H1 (cell line): ENCODE data around the gene LLPH. TPM values are rescaled to one million over a fixed set of nuclear protein-coding genes. Genes with fewer than 3 reads are reported as not detected.

Experiments used
- CTCF ChIA-PET: fragments of 300-600 bp; sonication (Branson Sonifier 250); formaldehyde crosslinking; loops from one replicate; lab custom pipeline; 2021; ENCODE audit not compliant: partially characterized antibody; lab: Charles Lee
- POLR2A ChIA-PET: fragments of 300-600 bp; sonication (Branson Sonifier 250); formaldehyde crosslinking; loops from one replicate; lab custom pipeline; 2021; ENCODE audit warnings: inconsistent platforms; ENCODE audit not compliant: partially characterized antibody; lab: Charles Lee
- DNase-seq, 2 experiments: peaks; one replicate each; pipeline versions ENCODE4 v3.0.0 to v3.0.0-alpha.2; 2010 to 2022; ENCODE audit warnings: low spot score in 2 of 2, low read depth in 1 of 2, mixed read lengths in 1 of 2
- FAIRE-seq: peaks from 2 replicates; lab custom pipeline; 2011; peaks lifted over from hg19 to GRCh38; lab: Jason Lieb, UNC
- H2AFZ ChIP-seq: 2 replicates; pipeline ENCODE4 v1.8.1; 2012; ENCODE audit warnings: low read length, inconsistent platforms
- H2AK5ac ChIP-seq: 2 replicates; pipeline ENCODE4 v1.6.1; 2013; ENCODE audit warnings: low read depth, low read length
- H2BK120ac ChIP-seq: replicated peaks from 2 replicates; pipeline ENCODE3; 2013; ENCODE audit warnings: low read depth, low read length, inconsistent platforms
- H2BK12ac ChIP-seq: 2 replicates; pipeline ENCODE4 v1.6.1; 2013; ENCODE audit warnings: low read depth, low read length
- H2BK15ac ChIP-seq: 2 replicates; pipeline ENCODE4 v1.6.1; 2013; ENCODE audit warnings: low read length
- H2BK20ac ChIP-seq: 2 replicates; pipeline ENCODE4 v1.6.1; 2013; ENCODE audit warnings: low read length
- H2BK5ac ChIP-seq: 2 replicates; pipeline ENCODE4 v1.6.1; 2013; ENCODE audit warnings: low read depth, low read length
- H3K14ac ChIP-seq: 2 replicates; pipeline ENCODE4 v1.6.1; 2013; ENCODE audit warnings: inconsistent platforms; ENCODE audit not compliant: insufficient read length
- H3K18ac ChIP-seq: 2 replicates; pipeline ENCODE4 v1.6.1; 2013; ENCODE audit warnings: low read length; ENCODE audit errors: extremely low read depth
- H3K23ac ChIP-seq: 2 replicates; pipeline ENCODE4 v1.6.1; 2013; ENCODE audit warnings: inconsistent platforms; ENCODE audit not compliant: insufficient read length
- H3K23me2 ChIP-seq: 2 replicates; pipeline ENCODE4 v1.6.1; 2013; ENCODE audit warnings: low read depth, low read length
- H3K27ac ChIP-seq: 2 replicates; pipeline ENCODE4 v1.6.1; 2011; ENCODE audit warnings: low read depth, low read length, inconsistent platforms
- H3K27me3 ChIP-seq, 4 experiments: replicated peaks in 1 of 4; 1 replicate in 1 of 4; 2 replicates in 3 of 4; pipeline versions ENCODE4 v1.6.1 to v1.8.1; 2011 to 2013; ENCODE audit warnings: low read length in 3 of 4, mild to moderate bottlenecking in 3 of 4, inconsistent platforms in 2 of 4, mixed read lengths in 2 of 4, moderate library complexity in 1 of 4; ENCODE audit not compliant: control insufficient read depth in 3 of 4, insufficient read depth in 3 of 4; ENCODE audit errors: extremely low read depth in 1 of 4
- H3K36me3 ChIP-seq, 4 experiments: 2 replicates each; pipeline versions ENCODE4 v1.6.1 to v1.8.1; 2011 to 2013; ENCODE audit warnings: mild to moderate bottlenecking in 4 of 4, low read length in 3 of 4, moderate library complexity in 2 of 4, control low read depth in 1 of 4, inconsistent platforms in 1 of 4; ENCODE audit not compliant: insufficient read depth in 4 of 4, control insufficient read depth in 2 of 4
- H3K4ac ChIP-seq: replicated peaks from 2 replicates; pipeline ENCODE3; 2013; ENCODE audit warnings: low read length, low read depth, mixed read lengths, inconsistent platforms; ENCODE audit not compliant: insufficient read length
- H3K4me1 ChIP-seq, 4 experiments: replicated peaks in 1 of 4; 1 replicate in 1 of 4; 2 replicates in 3 of 4; pipeline versions ENCODE4 v1.6.1 to v1.8.1; 2011 to 2013; ENCODE audit warnings: low read length in 3 of 4, inconsistent platforms in 2 of 4, mixed read lengths in 1 of 4; ENCODE audit not compliant: insufficient read depth in 4 of 4, control insufficient read depth in 3 of 4
- H3K4me2 ChIP-seq, 2 experiments: 2 replicates each; pipeline versions ENCODE4 v1.6.1 to v1.8.1; 2011 to 2013; ENCODE audit warnings: low read depth in 2 of 2, low read length in 2 of 2, control low read depth in 1 of 2, inconsistent platforms in 1 of 2, mild to moderate bottlenecking in 1 of 2; ENCODE audit not compliant: insufficient read depth in 1 of 2
- H3K4me3 ChIP-seq, 4 experiments: fragments of 200-600, 300-600 bp in 1 of 4; sonication (generic), shearing (Covaris generic), sonication (Bioruptor Twin) in 1 of 4; 2 replicates each; pipeline versions ENCODE4 v1.5.1 to v1.8.1; 2011 to 2016; ENCODE audit warnings: low read length in 4 of 4, low read depth in 3 of 4, control low read depth in 2 of 4, inconsistent platforms in 2 of 4, mild to moderate bottlenecking in 2 of 4, mixed read lengths in 1 of 4, moderate library complexity in 1 of 4; ENCODE audit not compliant: insufficient read depth in 2 of 4; ENCODE audit errors: extremely low read depth in 1 of 4
- H3K56ac ChIP-seq: replicated peaks from 2 replicates; pipeline ENCODE3; 2013; ENCODE audit warnings: low read depth, mild to moderate bottlenecking, mixed read lengths, low read length, inconsistent platforms; ENCODE audit not compliant: insufficient read length
- H3K79me1 ChIP-seq: 2 replicates; pipeline ENCODE4 v1.6.1; 2013; ENCODE audit warnings: low read depth, low read length, control low read depth
- H3K79me2 ChIP-seq, 2 experiments: 2 replicates each; pipeline versions ENCODE4 v1.6.1 to v1.8.1; 2012 to 2013; ENCODE audit warnings: low read length in 2 of 2, mild to moderate bottlenecking in 2 of 2, inconsistent platforms in 1 of 2; ENCODE audit not compliant: insufficient read depth in 2 of 2, control insufficient read depth in 1 of 2
- H3K9ac ChIP-seq, 4 experiments: replicated peaks in 1 of 4; 1 replicate in 1 of 4; 2 replicates in 3 of 4; pipeline versions ENCODE4 v1.6.1 to v1.8.1; 2011 to 2013; ENCODE audit warnings: low read depth in 3 of 4, low read length in 3 of 4, control low read depth in 2 of 4, mild to moderate bottlenecking in 2 of 4, moderate library complexity in 2 of 4, inconsistent platforms in 1 of 4; ENCODE audit errors: extremely low read depth in 1 of 4
- H3K9me3 ChIP-seq, 2 experiments: 2 replicates each; pipeline versions ENCODE4 v1.6.1 to v1.8.1; 2012 to 2013; ENCODE audit warnings: mild to moderate bottlenecking in 2 of 2, moderate library complexity in 2 of 2, control low read depth in 1 of 2, inconsistent platforms in 1 of 2, low read depth in 1 of 2, low read length in 1 of 2, mixed read lengths in 1 of 2; ENCODE audit not compliant: insufficient read depth in 2 of 2
- H4K20me1 ChIP-seq, 2 experiments: replicated peaks in 1 of 2; 2 replicates each; pipeline versions ENCODE3 to v1.8.1; 2011 to 2013; ENCODE audit warnings: inconsistent platforms in 2 of 2, low read length in 2 of 2, mild to moderate bottlenecking in 1 of 2; ENCODE audit not compliant: insufficient read depth in 2 of 2, control insufficient read depth in 1 of 2
- H4K5ac ChIP-seq: 2 replicates; pipeline ENCODE4 v1.6.1; 2013; ENCODE audit warnings: low read length, low read depth, mixed read lengths, inconsistent platforms; ENCODE audit not compliant: insufficient read length
- H4K8ac ChIP-seq: 2 replicates; pipeline ENCODE4 v1.8.0; 2013; ENCODE audit warnings: mild to moderate bottlenecking, moderate library complexity, low read length, inconsistent platforms; ENCODE audit not compliant: insufficient read depth; ENCODE audit errors: extremely low read depth
- H4K91ac ChIP-seq: replicated peaks from 2 replicates; pipeline ENCODE3; 2013; ENCODE audit warnings: low read length, mixed read lengths, inconsistent platforms; ENCODE audit not compliant: insufficient read length
- BACH1 ChIP-seq: IDR thresholded peaks from 2 replicates; pipeline ENCODE4 v1.6.1; 2012; ENCODE audit warnings: low read length, improper control_type of control experiment
- BRCA1 ChIP-seq: IDR thresholded peaks from 2 replicates; pipeline ENCODE4 v1.6.1; 2012; ENCODE audit warnings: low read depth, low read length, improper control_type of control experiment
- CEBPB ChIP-seq: IDR thresholded peaks from 2 replicates; pipeline ENCODE4 v1.6.1; 2012; ENCODE audit warnings: low read depth, low read length
- EGR1 ChIP-seq: IDR thresholded peaks from 2 replicates; pipeline ENCODE4 v1.6.1; 2011; ENCODE audit warnings: low read depth, low read length, borderline replicate concordance
- EZH2 ChIP-seq: fragments of 200-600 bp; sonication (generic); IDR thresholded peaks from 2 replicates; pipeline ENCODE4 v1.7.1; 2012; ENCODE audit warnings: low read depth, mild to moderate bottlenecking, moderate library complexity, low read length, inconsistent platforms; ENCODE audit not compliant: severe bottlenecking
- JUND ChIP-seq: IDR thresholded peaks from 2 replicates; pipeline ENCODE4 v1.6.1; 2011; ENCODE audit warnings: mild to moderate bottlenecking, improper control_type of control experiment, low read length
- NRF1 ChIP-seq: IDR thresholded peaks from 2 replicates; pipeline ENCODE4 v1.6.1; 2011; ENCODE audit warnings: mild to moderate bottlenecking, low read depth, low read length, improper control_type of control experiment
- POLR2AphosphoS5 ChIP-seq: IDR thresholded peaks from 2 replicates; pipeline ENCODE4 v1.6.1; 2011; ENCODE audit warnings: low read depth, low read length
- TBP ChIP-seq: IDR thresholded peaks from 2 replicates; pipeline ENCODE4 v1.6.1; 2011; ENCODE audit warnings: low read depth, low read length, improper control_type of control experiment
- TCF12 ChIP-seq: IDR thresholded peaks from 2 replicates; pipeline ENCODE4 v1.6.1; 2011; ENCODE audit warnings: low read depth, mild to moderate bottlenecking, low read length
- WGBS, 2 experiments: shearing (Covaris generic) in 1 of 2; methylation state at CpG; one replicate each; pipeline versions ENCODE4 v1.1.6 to v1.1.7; 2013 to 2015; ENCODE audit warnings: low lambda C conversion rate in 2 of 2, mixed read lengths in 2 of 2, inconsistent platforms in 1 of 2, low coverage in 1 of 2, missing lambda C conversion rate in 1 of 2; ENCODE audit not compliant: insufficient replicate concordance in 2 of 2, insufficient coverage in 1 of 2, insufficient read length in 1 of 2; ENCODE audit errors: extremely low coverage in 1 of 2, missing lambda C conversion rate in 1 of 2; 5-methylcytosine and 5-hydroxymethylcytosine counted together
- polyA plus RNA-seq, 7 experiments: library from polyadenylated mRNA; depleted of rRNA in 3 of 7; stranded (reverse) in 5 of 7; unstranded in 2 of 7; fragments of >200 nt in 5 of 7; fragments of 200-250 nt in 2 of 7; gene quantifications; 1 replicate in 5 of 7; 2 replicates in 1 of 7; 4 replicates in 1 of 7; pipeline versions ENCODE4 v1.2.1 to v1.2.3, GENCODE V29; 2011 to 2013; ENCODE audit warnings: missing spikeins in 2 of 7, mixed read lengths in 2 of 7
- total RNA-seq: library from RNA; stranded (reverse); fragmentation: NEBNext Ultra II Directional; extraction: Animal tissue kit (Norgen Biotek cat#: 25700); gene quantifications from 2 replicates; pipeline ENCODE4 v1.2.1, GENCODE V29; 2021
- TF ChIP-seq, protein P1 (sequence below): IDR thresholded peaks from 2 replicates; pipeline ENCODE4 v1.6.1; 2012; ENCODE audit warnings: low read length, inconsistent platforms
- TF ChIP-seq, protein P2 (sequence below): IDR thresholded peaks from 2 replicates; pipeline ENCODE4 v1.6.1; 2011; ENCODE audit warnings: low read depth, mild to moderate bottlenecking, low read length; ENCODE audit not compliant: insufficient read depth

The LLPH gene
- total and polyA plus RNA-seq, 2 of the 8 experiments (the other 6 are each of a cell fraction or from before 2014, with no cell fraction given), result 2.3 to 31.3 TPM

DNA sequence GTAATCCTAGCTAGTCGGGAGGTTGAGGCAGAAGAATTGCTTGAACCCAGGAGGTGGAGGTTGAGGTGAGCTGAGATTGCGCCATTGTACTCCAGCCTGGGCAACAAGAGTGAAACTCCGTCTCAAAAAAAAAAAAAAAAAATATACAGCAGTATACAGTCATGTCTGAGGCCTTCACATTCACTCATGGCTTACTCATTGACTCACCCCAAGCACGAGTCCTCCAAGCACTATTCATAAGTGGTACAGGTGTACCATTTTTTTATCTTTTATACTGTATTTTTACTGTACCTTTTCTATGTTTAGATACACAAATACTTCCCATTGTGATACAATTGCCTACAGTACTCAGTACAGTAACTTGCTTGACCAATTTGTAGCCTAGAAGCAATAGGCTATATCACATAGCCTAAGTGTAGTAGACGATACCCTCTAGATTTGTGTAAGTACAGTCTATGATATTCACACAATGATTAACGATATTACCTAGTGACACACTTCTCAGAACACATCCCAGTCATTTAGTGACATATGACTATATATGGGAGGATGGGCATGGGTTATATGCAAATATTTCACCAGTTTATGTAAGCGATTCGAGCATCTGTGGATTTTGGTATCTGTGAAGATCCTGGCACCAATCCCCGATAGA, 12.2 kb downstream of the LLPH start:
- H4K5ac ChIP-seq, result no peak overlapping the region
- no peak overlapping the region for H3K56ac ChIP-seq
- H3K14ac ChIP-seq, result no peak overlapping the region
- no peak overlapping the region for H3K4ac ChIP-seq
- H3K9ac ChIP-seq, result no peak overlapping the region
- 91% methylated on average over 8 of the region's 9 CpGs; no CpG with 5 or more reads in 1 of the 2 experiments for WGBS, 2 experiments
- no peak overlapping the region for H2AK5ac ChIP-seq
- H3K18ac ChIP-seq, result no peak overlapping the region
- no peak for FAIRE-seq
- H2BK120ac ChIP-seq, result no peak overlapping the region
- no peaks in the 10 kb centered on the region for H3K23me2 ChIP-seq
- H3K4me1 ChIP-seq, result no peaks in the 10 kb centered on the region
- no peak overlapping the region for H3K27ac ChIP-seq
- no peak overlapping the region for H3K4me3 ChIP-seq
- no peak overlapping the region for H2BK20ac ChIP-seq
- no peak for DNase-seq
- no peak overlapping the region for H2BK15ac ChIP-seq
- no peak overlapping the region for H4K8ac ChIP-seq
- H2AFZ ChIP-seq, result no peak overlapping the region
- no peak overlapping the region for H3K23ac ChIP-seq
- no peak overlapping the region for H2BK5ac ChIP-seq
- no peaks in the 10 kb centered on the region for H3K9me3 ChIP-seq
- CTCF ChIA-PET, result interaction anchor here (1.0 to 6.0 kb wide), 2 partner anchors 12 to 19 kb away, joined by 3 to 41 read pairs; no protein-coding TSS in a partner anchor
- no peaks in the 10 kb centered on the region for H3K27me3 ChIP-seq
- H3K79me2 ChIP-seq, result no peaks in the 10 kb centered on the region
- peaks cover 0 to 1% of the 10 kb centered on the region in 2 experiments for H4K20me1 ChIP-seq
- peaks cover 0 to 12% (median 0%) of the 10 kb centered on the region in 4 experiments; a peak in 2 of 8 replicates for H3K36me3 ChIP-seq
- no peak overlapping the region for H2BK12ac ChIP-seq
- no peaks in the 10 kb centered on the region for H3K79me1 ChIP-seq
- H4K91ac ChIP-seq, result no peak overlapping the region
- POLR2A ChIA-PET, result interaction anchor here (1.3 kb wide), 1 partner anchor 25 kb away, joined by 3 read pairs; no protein-coding TSS in a partner anchor
- no peak overlapping the region for H3K4me2 ChIP-seq
- TF ChIP-seq POLR2AphosphoS5 (no peak), BRCA1 (no peak), NRF1 (no peak), TBP (no peak), EGR1 (no peak), TCF12 (no peak), CEBPB (no peak), JUND (no peak), BACH1 (no peak), EZH2 (no peak)
- TF ChIP-seq, protein P1, sequence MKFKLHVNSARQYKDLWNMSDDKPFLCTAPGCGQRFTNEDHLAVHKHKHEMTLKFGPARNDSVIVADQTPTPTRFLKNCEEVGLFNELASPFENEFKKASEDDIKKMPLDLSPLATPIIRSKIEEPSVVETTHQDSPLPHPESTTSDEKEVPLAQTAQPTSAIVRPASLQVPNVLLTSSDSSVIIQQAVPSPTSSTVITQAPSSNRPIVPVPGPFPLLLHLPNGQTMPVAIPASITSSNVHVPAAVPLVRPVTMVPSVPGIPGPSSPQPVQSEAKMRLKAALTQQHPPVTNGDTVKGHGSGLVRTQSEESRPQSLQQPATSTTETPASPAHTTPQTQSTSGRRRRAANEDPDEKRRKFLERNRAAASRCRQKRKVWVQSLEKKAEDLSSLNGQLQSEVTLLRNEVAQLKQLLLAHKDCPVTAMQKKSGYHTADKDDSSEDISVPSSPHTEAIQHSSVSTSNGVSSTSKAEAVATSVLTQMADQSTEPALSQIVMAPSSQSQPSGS, result no peak
- TF ChIP-seq, protein P2, sequence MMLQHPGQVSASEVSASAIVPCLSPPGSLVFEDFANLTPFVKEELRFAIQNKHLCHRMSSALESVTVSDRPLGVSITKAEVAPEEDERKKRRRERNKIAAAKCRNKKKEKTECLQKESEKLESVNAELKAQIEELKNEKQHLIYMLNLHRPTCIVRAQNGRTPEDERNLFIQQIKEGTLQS, result no peak
